DOHH2 (cell line): ENCODE measurements around the gene BTBD16.

Source experiments
- H3F3A ChIP-seq: fragments of 200-600 bp; sonication (generic), shearing (Covaris generic); 2 replicates; pipeline ENCODE4 v1.6.0; 2016; ENCODE audit warnings: antibody characterized with exemption, mild to moderate bottlenecking; ENCODE audit not compliant: control insufficient read depth, insufficient read depth
- H3K27ac ChIP-seq: fragments of 200-600 bp; sonication (generic); 2 replicates; pipeline ENCODE4 v1.5.1; 2014; ENCODE audit warnings: low read depth, mild to moderate bottlenecking, low read length, moderate library complexity
- H3K27me3 ChIP-seq: fragments of 200-600 bp; sonication (generic); 2 replicates; pipeline ENCODE4 v1.6.1; 2014; ENCODE audit warnings: mild to moderate bottlenecking, low read length, mixed read lengths; ENCODE audit not compliant: control insufficient read depth
- H3K36me3 ChIP-seq: fragments of 200-600 bp; sonication (generic); 2 replicates; pipeline ENCODE4 v1.6.1; 2014; ENCODE audit warnings: mild to moderate bottlenecking, low read length, moderate library complexity, mixed read lengths; ENCODE audit not compliant: control insufficient read depth
- H3K4me1 ChIP-seq: fragments of 200-600 bp; sonication (generic); 2 replicates; pipeline ENCODE4 v1.6.1; 2014; ENCODE audit warnings: mild to moderate bottlenecking, low read length, mixed read lengths; ENCODE audit not compliant: control insufficient read depth
- H3K4me2 ChIP-seq: fragments of 200-600 bp; sonication (generic); 2 replicates; pipeline ENCODE4 v1.6.0; 2014; ENCODE audit warnings: mild to moderate bottlenecking, low read length, moderate library complexity
- H3K4me3 ChIP-seq: fragments of 200-600 bp; sonication (generic); 2 replicates; pipeline ENCODE4 v1.5.1; 2014; ENCODE audit warnings: mild to moderate bottlenecking, low read length, mixed read lengths
- H3K79me2 ChIP-seq: fragments of 200-600 bp; sonication (generic); 2 replicates; pipeline ENCODE4 v1.6.1; 2014; ENCODE audit warnings: mild to moderate bottlenecking, low read length, mixed read lengths; ENCODE audit not compliant: control insufficient read depth
- H3K9me2 ChIP-seq: fragments of 200-600 bp; sonication (generic); replicated peaks from 2 replicates; pipeline ENCODE4 v1.6.1; 2014; ENCODE audit warnings: mild to moderate bottlenecking, low read length, mixed read lengths; ENCODE audit not compliant: control insufficient read depth
- H3K9me3 ChIP-seq: fragments of 200-600 bp; sonication (generic); 2 replicates; pipeline ENCODE4 v1.6.1; 2014; ENCODE audit warnings: antibody characterized with exemption, low read length, mixed read lengths; ENCODE audit not compliant: control insufficient read depth, insufficient read depth
- H4K20me1 ChIP-seq: fragments of 200-600 bp; sonication (generic); 2 replicates; pipeline ENCODE4 v1.6.0; 2014; ENCODE audit warnings: low read depth, mild to moderate bottlenecking, antibody characterized with exemption, low read length, moderate library complexity; ENCODE audit not compliant: control insufficient read depth, insufficient read depth
- CTCF ChIP-seq: fragments of 200-600 bp; sonication (generic); IDR thresholded peaks from one replicate; pipeline ENCODE4 v1.5.1; 2014; ENCODE audit warnings: antibody characterized with exemption, mild to moderate bottlenecking, low read depth, low read length; ENCODE audit not compliant: poor library complexity, severe bottlenecking
- EZH2phosphoT487 ChIP-seq: fragments of 200-600 bp; sonication (generic); IDR thresholded peaks from 2 replicates; pipeline ENCODE4 v1.6.1; 2017; ENCODE audit warnings: borderline replicate concordance, mild to moderate bottlenecking, antibody characterized with exemption, low read length, moderate library complexity, mixed read lengths

Gene BTBD16

GRCh38 chr10:122280156-122280555 lies 9.1 kb downstream of the BTBD16 start:
- Histone ChIP-seq H3K4me3 (no peak overlapping the region), H3K27me3 (no peaks in the 10 kb centered on the region)
- no peak for TF ChIP-seq CTCF
- TF ChIP-seq EZH2phosphoT487 = no peak

DNA sequence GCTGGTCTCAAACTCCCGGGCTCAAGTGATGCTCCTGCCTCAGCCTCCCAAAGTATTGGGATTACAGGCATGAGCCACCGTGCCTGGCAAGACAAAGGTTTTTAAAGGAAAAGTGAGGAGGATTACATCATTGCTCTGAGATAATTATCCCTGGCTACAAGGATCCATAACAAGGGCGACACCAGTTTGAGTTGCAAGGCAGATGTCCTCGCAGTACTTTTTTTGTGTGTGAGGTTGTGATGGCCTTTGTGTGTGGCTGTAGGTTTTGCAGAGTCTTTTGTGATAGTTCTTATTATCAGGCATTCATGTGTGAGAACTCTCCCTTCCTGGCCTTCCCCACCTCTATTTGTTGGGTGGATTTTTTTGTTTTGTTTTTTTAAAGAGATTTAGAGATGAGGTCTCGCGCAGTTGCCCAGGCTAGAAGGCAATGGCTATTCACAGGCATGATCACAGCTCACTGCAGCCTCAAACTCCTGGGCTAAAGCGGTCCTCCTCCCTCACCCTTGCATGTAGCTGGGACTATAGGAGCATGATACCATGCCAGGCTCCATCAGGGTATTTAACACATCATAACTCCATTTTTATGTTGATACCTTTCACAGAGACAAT lies 10.0 kb downstream of the BTBD16 start:
- H3F3A ChIP-seq = no peaks in the 10 kb centered on the region
- H4K20me1 ChIP-seq = no peaks in the 10 kb centered on the region
- H3K4me3 ChIP-seq = no peak overlapping the region
- no peaks in the 10 kb centered on the region for H3K79me2 ChIP-seq
- H3K27ac ChIP-seq = no peak overlapping the region
- TF ChIP-seq EZH2phosphoT487 = no peak
- TF ChIP-seq CTCF = no peak
- H3K9me2 ChIP-seq = no peaks in the 10 kb centered on the region
- H3K9me3 ChIP-seq = no peaks in the 10 kb centered on the region
- no peaks in the 10 kb centered on the region for H3K36me3 ChIP-seq
- no peak overlapping the region for H3K4me2 ChIP-seq
- H3K27me3 ChIP-seq = no peaks in the 10 kb centered on the region; the same call in 1 of the 2 replicates
- H3K4me1 ChIP-seq = no peaks in the 10 kb centered on the region

More at GRCh38 chr10:122280156-122280555, 9.1 kb downstream of the BTBD16 start:
- no peak overlapping the region for H3K27ac ChIP-seq
- no peaks in the 10 kb centered on the region for H3F3A ChIP-seq
- no peak overlapping the region for H3K4me2 ChIP-seq
- no peaks in the 10 kb centered on the region for H3K4me1 ChIP-seq
- H3K9me2 ChIP-seq = no peaks in the 10 kb centered on the region
- H4K20me1 ChIP-seq = no peaks in the 10 kb centered on the region
- H3K36me3 ChIP-seq = no peaks in the 10 kb centered on the region
- no peaks in the 10 kb centered on the region for H3K9me3 ChIP-seq
- no peaks in the 10 kb centered on the region for H3K79me2 ChIP-seq

DNA sequence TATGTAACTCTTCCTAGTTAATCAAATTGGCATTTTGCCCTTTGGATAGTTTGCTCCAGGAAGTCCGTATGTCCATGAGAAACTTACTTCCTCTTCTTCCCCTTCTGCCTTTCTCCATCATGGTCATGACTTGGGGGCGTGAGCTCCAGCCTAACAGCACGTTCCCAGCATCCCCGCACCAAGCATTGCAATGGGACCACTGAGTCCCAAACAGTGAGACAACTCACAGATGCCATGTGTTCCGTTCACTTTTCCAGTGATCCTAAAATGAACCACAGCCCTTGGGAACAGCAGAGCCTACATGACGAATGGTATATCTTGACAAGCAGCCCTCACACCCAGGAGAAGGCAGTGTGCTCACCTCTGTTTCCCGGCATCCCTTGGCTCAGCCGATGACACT lies 10.7 kb downstream of the BTBD16 start:
- H3K27ac ChIP-seq = no peak overlapping the region
- no peaks in the 10 kb centered on the region for H3K36me3 ChIP-seq
- H3K79me2 ChIP-seq = no peaks in the 10 kb centered on the region
- H4K20me1 ChIP-seq = no peaks in the 10 kb centered on the region
- H3K4me3 ChIP-seq = no peak overlapping the region
- no peaks in the 10 kb centered on the region; the same call in 1 of the 2 replicates for H3K27me3 ChIP-seq
- H3K9me3 ChIP-seq = no peaks in the 10 kb centered on the region
- no peaks in the 10 kb centered on the region for H3K4me1 ChIP-seq
- H3K4me2 ChIP-seq = no peak overlapping the region
- no peaks in the 10 kb centered on the region for H3F3A ChIP-seq
- no peaks in the 10 kb centered on the region for H3K9me2 ChIP-seq
- TF ChIP-seq EZH2phosphoT487 (no peak), CTCF (no peak)
